Measurements from ENCODE around the gene UBXN10.

The UBXN10 gene

GRCh38 chr1:20234788-20235535 is 49.1 kb downstream of the UBXN10 start:
- no peak for DNase-seq (ENCODE audit: insufficient read length, low spot score)
- FAIRE-seq = no peak

GRCh38 chr1:20237646-20238045 is 51.8 kb downstream of the UBXN10 start:
- no peak for TF ChIP-seq POLR2A (IDR thresholded peaks at IDR 0.05; ENCODE audit: low read depth, low read length)
- FAIRE-seq = no peak
- no peak for DNase-seq (ENCODE audit: insufficient read length, low spot score)

More at GRCh38 chr1:20234788-20235535, 49.1 kb downstream of the UBXN10 start:
- TF ChIP-seq POLR2A (IDR thresholded peaks at IDR 0.05; ENCODE audit: low read depth, low read length) = no peak

DNA sequence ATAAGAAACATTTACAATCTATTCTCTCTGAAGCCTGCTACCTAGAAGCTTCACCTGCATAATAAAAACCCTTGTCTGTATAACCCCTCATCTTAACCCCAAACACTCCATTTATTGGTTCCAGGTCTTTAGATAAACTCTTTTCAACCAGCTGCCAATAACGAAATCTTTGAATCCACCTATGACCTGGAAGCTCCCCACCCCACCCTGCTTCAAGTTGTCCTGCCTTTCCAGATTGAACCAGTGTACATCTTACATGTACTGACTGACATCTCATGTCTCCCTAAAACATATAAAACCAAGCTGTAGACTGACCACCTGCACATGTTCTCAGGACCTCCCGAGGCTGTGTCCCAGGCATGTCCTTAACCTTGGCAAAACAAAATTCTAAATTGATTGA is 54.1 kb downstream of the UBXN10 start:
- no peak for DNase-seq (ENCODE audit: insufficient read length, low spot score)
- FAIRE-seq = no peak
- no peak for TF ChIP-seq POLR2A (IDR thresholded peaks at IDR 0.05; ENCODE audit: low read depth, low read length)

DNA sequence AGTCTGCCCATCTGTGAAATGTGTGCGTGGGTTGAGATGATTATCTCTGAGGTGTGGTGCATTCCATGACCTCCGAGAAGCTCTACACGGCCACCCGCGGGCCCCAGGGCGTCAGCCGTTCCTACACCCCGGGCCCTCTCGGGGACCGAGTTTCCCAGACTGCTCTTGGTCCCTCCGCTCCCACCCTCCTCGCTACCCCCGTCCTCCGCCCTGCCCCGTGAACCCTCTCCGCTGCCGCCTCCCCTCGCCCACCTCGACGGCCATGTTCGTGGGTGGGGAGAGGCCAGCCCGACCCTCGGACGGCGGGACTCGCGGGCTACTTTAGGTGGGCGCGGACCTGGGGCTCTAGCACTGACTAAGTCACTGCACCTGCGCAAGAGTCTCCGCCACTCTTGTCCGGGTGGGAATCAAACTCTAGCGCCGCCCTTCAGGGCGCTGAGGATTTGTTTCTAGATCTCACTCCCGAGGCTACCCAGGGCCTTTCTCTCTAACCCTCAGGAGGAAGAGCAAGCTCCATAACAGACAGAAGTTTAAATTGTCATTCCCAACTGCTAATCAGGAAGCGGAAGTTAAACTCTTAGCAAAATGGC is 57.1 kb downstream of the UBXN10 start:
- DNase-seq (ENCODE audit: insufficient read length, low spot score) (no peak), FAIRE-seq (no peak)
- TF ChIP-seq POLR2A (IDR thresholded peaks at IDR 0.05; ENCODE audit: low read depth, low read length) = no peak

Measured in H54 (cell line).